Thyroid gland (tissue), 4 donors: Measurements from ENCODE around the gene LRRC8D. TPM values are rescaled to one million over a fixed set of nuclear protein-coding genes. Genes with fewer than 3 reads are reported as not detected.
"Not testable (repeated sequence)": the region's sequence is repeated elsewhere in the genome, so short reads cannot be mapped to it uniquely, and the experiment has no call there.

Source experiments
- DNase-seq, 2 donors: peaks; one replicate each; pipeline ENCODE4 v3.0.0-alpha.2; 2019
- H3K27ac ChIP-seq, 3 donors: fragments of 200-600 bp; sonication (generic); 1 replicate in 2 of 3; 2 replicates in 1 of 3; pipeline ENCODE4 v1.5.1; 2016 to 2019; ENCODE audit warnings: mild to moderate bottlenecking in 1 of 3, moderate library complexity in 1 of 3
- H3K27me3 ChIP-seq: fragments of 200-600 bp; sonication (generic); one replicate; pipeline ENCODE4 v1.5.1; 2019
- H3K36me3 ChIP-seq, 2 donors: fragments of 200-600 bp; sonication (generic); one replicate each; pipeline ENCODE4 v1.5.1; 2016 to 2019
- H3K4me1 ChIP-seq, 2 donors: fragments of 200-600 bp; sonication (generic); one replicate each; pipeline ENCODE4 v1.5.1; 2017 to 2019
- H3K4me3 ChIP-seq, 3 donors: fragments of 200-600 bp; sonication (generic); replicated peaks in 1 of 3; 1 replicate in 2 of 3; 2 replicates in 1 of 3; pipeline ENCODE4 v1.5.1; 2016; ENCODE audit warnings: mild to moderate bottlenecking in 1 of 3
- H3K9me3 ChIP-seq: fragments of 200-600 bp; sonication (generic); one replicate; pipeline ENCODE4 v1.5.1; 2017
- POLR2A ChIP-seq, 2 donors: fragments of 450-650 bp; IDR thresholded peaks; one replicate each; pipeline ENCODE4 v1.6.1; 2017; ENCODE audit warnings: antibody characterized with exemption in 2 of 2, mild to moderate bottlenecking in 2 of 2, moderate library complexity in 1 of 2
- WGBS, 2 donors: methylation state at CpG; one replicate each; pipeline ENCODE4 v1.1.5; 2017; 5-methylcytosine and 5-hydroxymethylcytosine counted together
- intact Hi-C: fragments of 100-400 bp; cut with DNase I; formaldehyde crosslinking; loops from one replicate; pipeline ENCODE4 v1.15.1; 2023
- total RNA-seq, 4 donors: library from RNA; depleted of rRNA; stranded (reverse); fragments of >200 nt; gene quantifications; one replicate each; pipeline ENCODE4 v1.2.3, GENCODE V29; 2016
- TF ChIP-seq, protein P1 (sequence below), 6 experiments: fragments of 200-600 bp in 3 of 6; fragments of 450-650 bp in 3 of 6; sonication (generic) in 3 of 6; IDR thresholded peaks; one replicate each; pipeline ENCODE4 v1.5.1; 2016 to 2019; ENCODE audit warnings: antibody characterized with exemption in 6 of 6, mild to moderate bottlenecking in 2 of 6, inconsistent platforms in 1 of 6, moderate library complexity in 1 of 6

Gene LRRC8D
- total RNA-seq, 4 donors from 2014 or later = 21.1 to 46.7 (median 35.3) TPM

- no peak overlapping the region for H3K27ac ChIP-seq
- no peaks in the 10 kb centered on the region for H3K27me3 ChIP-seq
- peaks cover 17 to 18% of the 10 kb centered on the region in 2 donors for H3K4me1 ChIP-seq
- no peaks in the 10 kb centered on the region for H3K36me3 ChIP-seq
- 96 to 97% methylated on average over 3 of the region's 3 CpGs for WGBS, 2 donors
- DNase-seq = no peak
- TF ChIP-seq, protein P1, sequence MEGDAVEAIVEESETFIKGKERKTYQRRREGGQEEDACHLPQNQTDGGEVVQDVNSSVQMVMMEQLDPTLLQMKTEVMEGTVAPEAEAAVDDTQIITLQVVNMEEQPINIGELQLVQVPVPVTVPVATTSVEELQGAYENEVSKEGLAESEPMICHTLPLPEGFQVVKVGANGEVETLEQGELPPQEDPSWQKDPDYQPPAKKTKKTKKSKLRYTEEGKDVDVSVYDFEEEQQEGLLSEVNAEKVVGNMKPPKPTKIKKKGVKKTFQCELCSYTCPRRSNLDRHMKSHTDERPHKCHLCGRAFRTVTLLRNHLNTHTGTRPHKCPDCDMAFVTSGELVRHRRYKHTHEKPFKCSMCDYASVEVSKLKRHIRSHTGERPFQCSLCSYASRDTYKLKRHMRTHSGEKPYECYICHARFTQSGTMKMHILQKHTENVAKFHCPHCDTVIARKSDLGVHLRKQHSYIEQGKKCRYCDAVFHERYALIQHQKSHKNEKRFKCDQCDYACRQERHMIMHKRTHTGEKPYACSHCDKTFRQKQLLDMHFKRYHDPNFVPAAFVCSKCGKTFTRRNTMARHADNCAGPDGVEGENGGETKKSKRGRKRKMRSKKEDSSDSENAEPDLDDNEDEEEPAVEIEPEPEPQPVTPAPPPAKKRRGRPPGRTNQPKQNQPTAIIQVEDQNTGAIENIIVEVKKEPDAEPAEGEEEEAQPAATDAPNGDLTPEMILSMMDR (IDR thresholded peaks at IDR 0.05) = no peak
- no peak overlapping the region for H3K4me3 ChIP-seq
- intact Hi-C loops = no loop called here
- H3K9me3 ChIP-seq = no peaks in the 10 kb centered on the region
Observed at GRCh38 chr1:89923517-89923916, 102.7 kb downstream of the LRRC8D start.

DNA sequence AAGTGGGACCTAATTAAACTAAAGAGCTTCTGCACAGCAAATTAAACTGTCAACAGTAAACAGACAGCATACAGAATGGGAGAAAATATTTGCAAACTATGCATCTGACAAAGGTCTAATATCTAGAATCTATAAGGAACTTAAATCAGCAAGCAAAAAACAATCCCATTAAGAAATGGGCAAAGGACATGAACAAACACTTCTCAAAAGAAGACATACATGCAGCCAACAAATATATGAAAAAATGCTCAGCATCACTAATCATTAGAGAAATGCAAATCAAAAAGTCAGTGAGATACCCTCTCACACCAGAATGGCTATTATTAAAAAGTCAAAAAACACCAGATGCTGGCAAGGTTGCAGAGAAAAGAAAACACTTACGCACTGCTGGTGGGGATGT lies 103.2 kb downstream of the LRRC8D start:
- H3K4me3 ChIP-seq, DNase-seq, H3K27ac ChIP-seq, intact Hi-C loops, H3K9me3 ChIP-seq, H3K36me3 ChIP-seq, H3K27me3 ChIP-seq: not testable (repeated sequence)
- H3K4me1 ChIP-seq = peaks cover 13 to 19% of the 10 kb centered on the region in 2 donors
- WGBS, 2 donors = 96 to 98% methylated on average over 1 of the region's 1 CpG

DNA sequence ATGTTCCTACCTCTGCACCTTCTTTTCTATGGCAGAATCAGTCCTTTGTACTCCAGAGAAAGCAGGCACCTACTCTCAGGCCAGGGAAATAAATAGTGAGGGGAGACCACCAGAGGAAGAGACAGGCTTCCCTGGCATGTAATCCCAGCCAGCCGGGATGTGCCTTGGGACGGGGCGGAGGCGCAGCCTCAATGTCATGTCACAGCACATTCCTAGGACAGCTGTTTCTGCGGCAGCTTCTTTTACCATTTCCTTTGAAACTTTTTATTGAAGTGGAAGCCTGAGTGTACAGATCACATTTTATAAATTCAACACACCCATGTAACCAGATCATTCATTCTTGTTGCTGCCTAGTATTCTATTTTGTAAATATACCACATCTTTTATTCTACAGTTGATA lies 106.2 kb downstream of the LRRC8D start:
- intact Hi-C loops = no loop called here
- peaks cover 21 to 28% of the 10 kb centered on the region in 2 donors for H3K4me1 ChIP-seq
- no peak for DNase-seq
- no peaks in the 10 kb centered on the region for H3K27me3 ChIP-seq
- TF ChIP-seq, protein P1 (IDR thresholded peaks at IDR 0.05) = no peak
- no peak for TF ChIP-seq POLR2A (IDR thresholded peaks at IDR 0.05)
- WGBS, 2 donors = 92 to 96% methylated on average over 5 of the region's 5 CpGs
- H3K4me3 ChIP-seq = no peak overlapping the region
- H3K27ac ChIP-seq = no peak overlapping the region
- no peaks in the 10 kb centered on the region for H3K36me3 ChIP-seq
- no peaks in the 10 kb centered on the region for H3K9me3 ChIP-seq

DNA sequence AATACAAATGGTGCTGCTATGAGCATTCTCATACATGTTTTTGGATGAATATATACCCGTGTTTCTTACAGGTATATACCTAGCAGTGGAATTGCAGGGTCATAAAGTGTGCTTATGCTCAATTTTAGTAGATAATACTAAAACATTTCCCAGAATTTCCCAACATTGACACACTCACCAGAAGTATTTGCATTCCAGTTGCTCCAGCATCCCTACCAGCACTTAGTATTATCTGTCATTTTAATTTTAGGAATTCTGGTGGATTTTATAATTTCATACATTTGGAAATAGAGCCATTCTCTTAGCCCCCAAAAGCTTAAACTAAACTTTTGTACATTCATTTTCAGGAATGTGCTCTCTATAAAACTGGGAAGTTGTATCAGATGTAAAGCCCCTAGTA lies 106.6 kb downstream of the LRRC8D start:
- Histone ChIP-seq H3K36me3 (no peaks in the 10 kb centered on the region), H3K27me3 (no peaks in the 10 kb centered on the region), H3K9me3 (no peaks in the 10 kb centered on the region), H3K4me3 (no peak overlapping the region), H3K4me1 (peaks cover 21 to 28% of the 10 kb centered on the region in 2 donors), H3K27ac (no peak overlapping the region)
- no peak for TF ChIP-seq POLR2A (IDR thresholded peaks at IDR 0.05)
- intact Hi-C loops = no loop called here
- WGBS, 2 donors = 98 to 100% methylated on average over 1 of the region's 1 CpG
- DNase-seq = no peak

GRCh38 chr1:89928506-89928905 lies 107.7 kb downstream of the LRRC8D start:
- intact Hi-C loops = no loop called here
- no peak for TF ChIP-seq POLR2A (IDR thresholded peaks at IDR 0.05)
- TF ChIP-seq, protein P1 (IDR thresholded peaks at IDR 0.05) = no peak
- no peaks in the 10 kb centered on the region for H3K9me3 ChIP-seq
- H3K4me3 ChIP-seq = no peak overlapping the region
- peaks cover 21 to 28% of the 10 kb centered on the region in 2 donors for H3K4me1 ChIP-seq
- 83 to 85% methylated on average over 2 of the region's 2 CpGs for WGBS, 2 donors
- no peaks in the 10 kb centered on the region for H3K27me3 ChIP-seq
- H3K36me3 ChIP-seq = peaks cover 0 to 1% of the 10 kb centered on the region in 2 donors
- peak overlapping the region in 2 of 3 donors; percentile 52 to 61 for H3K27ac ChIP-seq
- no peak for DNase-seq

DNA sequence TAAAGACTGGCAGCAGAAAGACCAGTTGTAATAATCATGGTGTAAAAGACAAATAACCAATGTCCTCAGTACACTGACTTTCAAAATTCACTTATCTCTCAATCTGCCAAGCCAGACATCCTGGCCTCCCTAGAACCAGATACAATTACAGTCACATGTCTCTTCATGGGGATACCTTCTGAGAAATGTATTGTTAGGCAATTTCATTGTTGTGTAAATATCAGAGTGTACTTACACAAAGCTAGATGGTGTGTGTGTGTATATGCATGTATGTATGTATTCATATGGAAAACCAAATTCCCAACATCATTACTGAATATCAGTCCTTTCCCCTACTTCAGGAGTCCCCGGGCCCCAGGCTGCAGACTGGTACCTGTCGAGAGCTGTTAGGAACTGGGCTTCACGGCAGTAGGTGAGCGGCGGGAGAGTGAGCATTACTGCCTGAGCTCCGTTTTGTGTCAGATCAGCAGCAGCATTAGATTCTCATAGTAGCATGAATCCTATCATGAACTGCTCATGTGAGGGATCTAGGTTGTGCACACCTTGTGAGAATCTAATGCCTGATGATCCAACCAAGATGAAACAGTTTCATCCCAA lies 108.7 kb downstream of the LRRC8D start:
- H3K27me3 ChIP-seq = no peaks in the 10 kb centered on the region
- peak overlapping the region; percentile 52 to 64 (median 61) for H3K27ac ChIP-seq
- DNase-seq = no peak
- H3K9me3 ChIP-seq = no peaks in the 10 kb centered on the region
- peaks cover 27 to 29% of the 10 kb centered on the region in 2 donors for H3K4me1 ChIP-seq
- intact Hi-C loops = no loop called here
- no peak overlapping the region for H3K4me3 ChIP-seq
- TF ChIP-seq POLR2A (IDR thresholded peaks at IDR 0.05) = no peak
- TF ChIP-seq, protein P1 (IDR thresholded peaks at IDR 0.05) = no peak
- peaks cover 0 to 7% of the 10 kb centered on the region in 2 donors for H3K36me3 ChIP-seq
- 90 to 99% methylated on average over 6 of the region's 6 CpGs for WGBS, 2 donors
